ENCODE measurements around the gene POLDIP2. TPM values are rescaled to one million over a fixed set of nuclear protein-coding genes. Genes with fewer than 3 reads are reported as not detected.

Gene POLDIP2
- total RNA-seq, 1 donor from 2014 or later = 79.3 TPM

GRCh38 chr17:28333083-28333746 is 24.1 kb downstream of the POLDIP2 start:
- H3K36me3 Mint-ChIP-seq = no peaks in the 10 kb centered on the region
- H3K4me1 Mint-ChIP-seq (ENCODE audit: unreplicated experiment) = peaks cover 20% of the 10 kb centered on the region
- no peak for DNase-seq (ENCODE audit: extremely low spot score, unreplicated experiment)
- peak overlapping the region; percentile 97 for H3K4me3 Mint-ChIP-seq
- H3K27me3 Mint-ChIP-seq = no peaks in the 10 kb centered on the region
- TF ChIP-seq CTCF (conservative IDR thresholded peaks at IDR 0.05) = no peak
- H3K9me3 Mint-ChIP-seq = no peaks in the 10 kb centered on the region
- H3K27ac Mint-ChIP-seq = peak overlapping the region; percentile 97

GRCh38 chr17:28331891-28332420 is 25.4 kb downstream of the POLDIP2 start:
- peak overlapping the region; percentile 10 for H3K4me3 Mint-ChIP-seq
- no peak for DNase-seq (ENCODE audit: extremely low spot score, unreplicated experiment)
- H3K36me3 Mint-ChIP-seq = peaks cover 6% of the 10 kb centered on the region
- peaks cover 18% of the 10 kb centered on the region for H3K4me1 Mint-ChIP-seq (ENCODE audit: unreplicated experiment)
- no peak for TF ChIP-seq CTCF (conservative IDR thresholded peaks at IDR 0.05)
- H3K27me3 Mint-ChIP-seq = no peaks in the 10 kb centered on the region
- peak overlapping the region; percentile 14 for H3K27ac Mint-ChIP-seq
- no peaks in the 10 kb centered on the region for H3K9me3 Mint-ChIP-seq

GRCh38 chr17:28330671-28331070 is 26.7 kb downstream of the POLDIP2 start:
- no peak for DNase-seq (ENCODE audit: extremely low spot score, unreplicated experiment)
- H3K36me3 Mint-ChIP-seq = peaks cover 14% of the 10 kb centered on the region
- no peak overlapping the region for H3K27ac Mint-ChIP-seq
- no peaks in the 10 kb centered on the region for H3K27me3 Mint-ChIP-seq
- H3K4me1 Mint-ChIP-seq (ENCODE audit: unreplicated experiment) = peaks cover 23% of the 10 kb centered on the region
- no peak overlapping the region for H3K4me3 Mint-ChIP-seq
- no peak for TF ChIP-seq CTCF (conservative IDR thresholded peaks at IDR 0.05)
- no peaks in the 10 kb centered on the region for H3K9me3 Mint-ChIP-seq

DNA sequence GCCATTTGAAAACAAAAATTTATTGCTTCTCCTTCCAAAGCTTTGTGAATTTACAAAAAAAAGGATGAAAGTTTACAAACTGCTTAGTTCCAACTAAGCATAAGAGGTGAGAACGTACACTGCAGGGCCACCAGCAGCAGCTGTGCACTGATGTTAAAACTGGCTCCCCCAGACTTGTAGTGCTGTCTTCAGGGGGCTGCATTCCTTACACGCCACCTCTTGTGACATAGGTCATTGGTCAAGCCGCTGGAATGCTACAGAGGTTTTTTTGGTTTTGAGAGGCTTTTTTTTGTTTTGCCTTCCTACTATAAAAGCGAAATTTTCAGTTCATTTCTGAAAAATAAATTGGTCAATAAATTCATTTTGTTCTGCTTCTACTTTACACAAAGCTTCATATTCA is 29.0 kb downstream of the POLDIP2 start:
- H3K4me3 Mint-ChIP-seq = no peak overlapping the region
- no peak for DNase-seq (ENCODE audit: extremely low spot score, unreplicated experiment)
- H3K9me3 Mint-ChIP-seq = no peaks in the 10 kb centered on the region
- H3K27ac Mint-ChIP-seq = peak overlapping the region; percentile 20
- peaks cover 18% of the 10 kb centered on the region for H3K36me3 Mint-ChIP-seq
- no peak for TF ChIP-seq CTCF (conservative IDR thresholded peaks at IDR 0.05)
- no peaks in the 10 kb centered on the region for H3K27me3 Mint-ChIP-seq
- H3K4me1 Mint-ChIP-seq (ENCODE audit: unreplicated experiment) = peaks cover 24% of the 10 kb centered on the region

GRCh38 chr17:28327709-28328108 is 29.6 kb downstream of the POLDIP2 start:
- TF ChIP-seq CTCF (conservative IDR thresholded peaks at IDR 0.05) = no peak
- peaks cover 21% of the 10 kb centered on the region for H3K36me3 Mint-ChIP-seq
- DNase-seq (ENCODE audit: extremely low spot score, unreplicated experiment) = no peak
- H3K9me3 Mint-ChIP-seq = no peaks in the 10 kb centered on the region
- H3K27me3 Mint-ChIP-seq = no peaks in the 10 kb centered on the region
- peak overlapping the region; percentile 20 for H3K27ac Mint-ChIP-seq
- no peak overlapping the region for H3K4me3 Mint-ChIP-seq
- peaks cover 29% of the 10 kb centered on the region for H3K4me1 Mint-ChIP-seq (ENCODE audit: unreplicated experiment)
